RWPE2 (cell line): ENCODE measurements around the gene ADRM1.

Source experiments
- ATAC-seq: fragments of 200-7000 bp; cut with Tn5 transposase; 3 replicates; pipeline ENCODE4 v1.9.1; 2021; ENCODE audit warnings: low read depth
- DNase-seq: peaks from one replicate; pipeline ENCODE4 v3.0.0-alpha.2; 2020; ENCODE audit warnings: low spot score
- H3K27ac ChIP-seq: fragments of 450-650 bp; 2 replicates; pipeline ENCODE4 v1.5.1; 2017; ENCODE audit warnings: mild to moderate bottlenecking; ENCODE audit not compliant: poor library complexity, severe bottlenecking
- H3K27me3 ChIP-seq: fragments of 250-450 bp; sonication (Bioruptor Pico); 2 replicates; pipeline ENCODE4 v1.5.1; 2021; ENCODE audit warnings: mild to moderate bottlenecking, moderate library complexity; ENCODE audit not compliant: insufficient read depth, poor library complexity, severe bottlenecking
- H3K36me3 ChIP-seq: fragments of 250-450 bp; sonication (Bioruptor Pico); 2 replicates; pipeline ENCODE4 v1.5.1; 2020; ENCODE audit warnings: low read depth, mild to moderate bottlenecking, moderate library complexity
- H3K4me1 ChIP-seq: fragments of 250-450 bp; sonication (Bioruptor Pico); 2 replicates; pipeline ENCODE4 v1.5.1; 2021; ENCODE audit warnings: mild to moderate bottlenecking, moderate library complexity; ENCODE audit not compliant: insufficient read depth, poor library complexity, severe bottlenecking
- H3K4me3 ChIP-seq: fragments of 250-450 bp; sonication (Bioruptor Pico); 2 replicates; pipeline ENCODE4 v1.5.1; 2021; ENCODE audit warnings: mild to moderate bottlenecking, moderate library complexity; ENCODE audit not compliant: severe bottlenecking
- H3K9me3 ChIP-seq: fragments of 250-450 bp; sonication (Bioruptor Pico); 2 replicates; pipeline ENCODE4 v1.5.1; 2021; ENCODE audit warnings: mild to moderate bottlenecking, moderate library complexity; ENCODE audit not compliant: severe bottlenecking
- CTCF ChIP-seq: fragments of 450-650 bp; IDR thresholded peaks from one replicate; pipeline ENCODE4 v1.5.1; 2017; ENCODE audit warnings: mild to moderate bottlenecking, moderate library complexity; ENCODE audit not compliant: poor library complexity, severe bottlenecking

The ADRM1 gene

GRCh38 chr20:62309947-62310756 is 7.4 kb downstream of the ADRM1 start:
- Histone ChIP-seq H3K9me3 (no peaks in the 10 kb centered on the region), H3K27me3 (no peaks in the 10 kb centered on the region), H3K4me3 (no peak overlapping the region), H3K27ac (peak overlapping the region; percentile 3), H3K4me1 (peaks cover 22% of the 10 kb centered on the region), H3K36me3 (peaks cover 93% of the 10 kb centered on the region)
- no peak for TF ChIP-seq CTCF
- DNase-seq (peak; percentile 91), ATAC-seq (no peak)

- Histone ChIP-seq H3K4me1 (peaks cover 16% of the 10 kb centered on the region), H3K9me3 (no peaks in the 10 kb centered on the region), H3K4me3 (no peak overlapping the region), H3K27me3 (no peaks in the 10 kb centered on the region), H3K36me3 (peaks cover 93% of the 10 kb centered on the region), H3K27ac (peak overlapping the region; percentile 3)
- DNase-seq (peak; percentile 84), ATAC-seq (no peak)
- no peak for TF ChIP-seq CTCF
Measured at GRCh38 chr20:62310757-62311121, 7.9 kb downstream of the ADRM1 start.

GRCh38 chr20:62311150-62311549 is 8.4 kb downstream of the ADRM1 start:
- H3K9me3 ChIP-seq, result no peaks in the 10 kb centered on the region
- peak overlapping the region; percentile 3 for H3K27ac ChIP-seq
- no peaks in the 10 kb centered on the region for H3K27me3 ChIP-seq
- TF ChIP-seq CTCF, result no peak
- ATAC-seq (no peak), DNase-seq (peak; percentile 87)
- peaks cover 93% of the 10 kb centered on the region for H3K36me3 ChIP-seq
- peaks cover 12% of the 10 kb centered on the region for H3K4me1 ChIP-seq
- no peak overlapping the region for H3K4me3 ChIP-seq

- no peak for TF ChIP-seq CTCF
Measured at GRCh38 chr20:62311832-62312661, 9.2 kb downstream of the ADRM1 start.

GRCh38 chr20:62312662-62312977 is 9.8 kb downstream of the ADRM1 start:
- peaks cover 93% of the 10 kb centered on the region for H3K36me3 ChIP-seq
- no peaks in the 10 kb centered on the region for H3K9me3 ChIP-seq
- ATAC-seq, result no peak
- H3K27ac ChIP-seq, result no peak overlapping the region
- TF ChIP-seq CTCF, result no peak
- H3K4me3 ChIP-seq, result no peak overlapping the region
- H3K27me3 ChIP-seq, result no peaks in the 10 kb centered on the region
- peak; percentile 89 for DNase-seq
- H3K4me1 ChIP-seq, result no peaks in the 10 kb centered on the region

More at GRCh38 chr20:62311832-62312661, 9.2 kb downstream of the ADRM1 start:
- Histone ChIP-seq H3K4me1 (peaks cover 3% of the 10 kb centered on the region), H3K27me3 (no peaks in the 10 kb centered on the region), H3K4me3 (no peak overlapping the region), H3K27ac (no peak overlapping the region), H3K36me3 (peaks cover 93% of the 10 kb centered on the region), H3K9me3 (no peaks in the 10 kb centered on the region)
- ATAC-seq (no peak), DNase-seq (peak; percentile 90)
